Activated naive CD8-positive, alpha-beta T cell treated with anti-CD3 and anti-CD28 coated beads for 36 hours (primary cell): ENCODE results near the gene MBD6. TPM values are rescaled to one million over a fixed set of nuclear protein-coding genes. Genes with fewer than 3 reads are reported as not detected.

Source experiments
- DNase-seq: peaks from one replicate; pipeline ENCODE4 v3.0.0; 2021
- H3K27ac Mint-ChIP-seq: one replicate; pipeline ENCODE4 v1.8.0; 2022; ENCODE audit warnings: mild to moderate bottlenecking, moderate library complexity, mixed read lengths
- H3K27me3 Mint-ChIP-seq: one replicate; pipeline ENCODE4 v1.8.0; 2022; ENCODE audit warnings: mild to moderate bottlenecking, mixed read lengths
- H3K36me3 Mint-ChIP-seq: one replicate; pipeline ENCODE4 v1.8.0; 2021; ENCODE audit warnings: mild to moderate bottlenecking, mixed read lengths
- H3K4me1 Mint-ChIP-seq: one replicate; pipeline ENCODE4 v1.8.0; 2021; ENCODE audit warnings: mixed read lengths
- H3K4me3 Mint-ChIP-seq: one replicate; pipeline ENCODE4 v1.8.0; 2022; ENCODE audit warnings: mild to moderate bottlenecking, moderate library complexity, mixed read lengths
- H3K9me3 Mint-ChIP-seq: one replicate; pipeline ENCODE4 v1.8.0; 2022; ENCODE audit warnings: mixed read lengths
- total RNA-seq, 2 experiments: library from RNA; stranded (reverse); gene quantifications; one replicate each; pipeline ENCODE4 v1.2.3, GENCODE V29; 2021

MBD6 gene, protein sequence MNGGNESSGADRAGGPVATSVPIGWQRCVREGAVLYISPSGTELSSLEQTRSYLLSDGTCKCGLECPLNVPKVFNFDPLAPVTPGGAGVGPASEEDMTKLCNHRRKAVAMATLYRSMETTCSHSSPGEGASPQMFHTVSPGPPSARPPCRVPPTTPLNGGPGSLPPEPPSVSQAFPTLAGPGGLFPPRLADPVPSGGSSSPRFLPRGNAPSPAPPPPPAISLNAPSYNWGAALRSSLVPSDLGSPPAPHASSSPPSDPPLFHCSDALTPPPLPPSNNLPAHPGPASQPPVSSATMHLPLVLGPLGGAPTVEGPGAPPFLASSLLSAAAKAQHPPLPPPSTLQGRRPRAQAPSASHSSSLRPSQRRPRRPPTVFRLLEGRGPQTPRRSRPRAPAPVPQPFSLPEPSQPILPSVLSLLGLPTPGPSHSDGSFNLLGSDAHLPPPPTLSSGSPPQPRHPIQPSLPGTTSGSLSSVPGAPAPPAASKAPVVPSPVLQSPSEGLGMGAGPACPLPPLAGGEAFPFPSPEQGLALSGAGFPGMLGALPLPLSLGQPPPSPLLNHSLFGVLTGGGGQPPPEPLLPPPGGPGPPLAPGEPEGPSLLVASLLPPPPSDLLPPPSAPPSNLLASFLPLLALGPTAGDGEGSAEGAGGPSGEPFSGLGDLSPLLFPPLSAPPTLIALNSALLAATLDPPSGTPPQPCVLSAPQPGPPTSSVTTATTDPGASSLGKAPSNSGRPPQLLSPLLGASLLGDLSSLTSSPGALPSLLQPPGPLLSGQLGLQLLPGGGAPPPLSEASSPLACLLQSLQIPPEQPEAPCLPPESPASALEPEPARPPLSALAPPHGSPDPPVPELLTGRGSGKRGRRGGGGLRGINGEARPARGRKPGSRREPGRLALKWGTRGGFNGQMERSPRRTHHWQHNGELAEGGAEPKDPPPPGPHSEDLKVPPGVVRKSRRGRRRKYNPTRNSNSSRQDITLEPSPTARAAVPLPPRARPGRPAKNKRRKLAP
- 10 to 100 TPM; 38.5 to 44.8 TPM for total RNA-seq

GRCh38 chr12:57522011-57522886 is at the start of gene MBD6:
TSS of gene MBD6 (plus strand) at chr12:57522824. CDS start at chr12:57524304, 1,480 bp downstream.
- peak; percentile 94 for DNase-seq
- H3K4me1 Mint-ChIP-seq: peaks cover 63% of the 10 kb centered on the region
- H3K27ac Mint-ChIP-seq: peak within 1 kb of the TSS; percentile 99
- peaks cover 4% of the 10 kb centered on the region for H3K27me3 Mint-ChIP-seq
- H3K4me3 Mint-ChIP-seq: peak within 1 kb of the TSS; percentile 94
- peaks cover 41% of the 10 kb centered on the region for H3K36me3 Mint-ChIP-seq
- no peaks in the 10 kb centered on the region for H3K9me3 Mint-ChIP-seq

DNA sequence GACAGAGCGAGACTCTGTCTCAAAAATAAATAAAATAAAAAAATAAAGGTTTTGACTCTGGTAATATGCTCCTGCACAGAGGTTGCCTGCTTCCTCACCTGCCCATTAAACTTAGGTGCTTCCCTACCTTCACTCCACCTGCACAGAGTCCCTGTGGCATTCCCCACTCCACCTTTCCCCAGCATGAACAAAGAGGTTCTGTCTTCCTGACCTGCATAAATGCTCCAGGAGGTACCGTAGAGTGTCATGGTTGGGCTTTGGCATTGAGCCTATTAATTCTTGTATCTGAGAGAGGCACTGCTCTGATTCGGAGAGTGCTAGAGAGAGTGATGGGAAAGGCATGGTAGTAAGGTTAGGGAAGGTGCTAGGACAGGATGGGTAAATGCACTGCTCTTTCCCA is 49.2 kb upstream of the MBD6 start:
- Mint-ChIP-seq H3K4me3 (no peak overlapping the region), H3K27me3 (no peaks in the 10 kb centered on the region), H3K4me1 (peaks cover 43% of the 10 kb centered on the region), H3K27ac (no peak overlapping the region), H3K9me3 (no peaks in the 10 kb centered on the region), H3K36me3 (peaks cover 62% of the 10 kb centered on the region)
- no peak for DNase-seq

DNA sequence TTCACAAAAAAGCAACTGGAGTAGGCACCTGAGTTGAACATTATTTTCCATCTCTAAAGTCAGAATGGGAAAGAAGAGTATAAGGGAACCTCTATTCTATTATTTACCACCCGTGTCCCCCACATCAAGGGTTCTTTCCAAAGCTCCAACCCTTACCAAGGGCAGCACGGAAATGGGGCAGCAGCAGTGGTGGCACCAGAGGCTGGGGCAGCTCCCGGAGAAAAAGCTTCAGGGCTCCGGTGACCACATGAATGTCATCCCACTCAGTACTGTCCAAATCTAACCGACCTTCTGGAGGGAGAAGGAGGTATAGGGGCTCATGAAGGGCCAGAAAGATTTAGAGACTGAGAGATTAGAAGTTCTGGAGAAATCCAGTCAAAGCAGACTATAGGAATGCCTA is 48.7 kb upstream of the MBD6 start:
- Mint-ChIP-seq H3K4me1 (peaks cover 47% of the 10 kb centered on the region), H3K27ac (peak overlapping the region; percentile 43), H3K9me3 (no peaks in the 10 kb centered on the region), H3K36me3 (peaks cover 63% of the 10 kb centered on the region), H3K4me3 (peak overlapping the region; percentile 63), H3K27me3 (no peaks in the 10 kb centered on the region)
- no peak for DNase-seq

GRCh38 chr12:57474430-57474829 is 48.2 kb upstream of the MBD6 start:
- no peaks in the 10 kb centered on the region for H3K9me3 Mint-ChIP-seq
- peak overlapping the region; percentile 43 for H3K27ac Mint-ChIP-seq
- peak overlapping the region; percentile 63 for H3K4me3 Mint-ChIP-seq
- peaks cover 60% of the 10 kb centered on the region for H3K36me3 Mint-ChIP-seq
- no peaks in the 10 kb centered on the region for H3K27me3 Mint-ChIP-seq
- H3K4me1 Mint-ChIP-seq: peaks cover 47% of the 10 kb centered on the region
- no peak for DNase-seq

- Mint-ChIP-seq H3K27ac (peak overlapping the region; percentile 43), H3K36me3 (peaks cover 58% of the 10 kb centered on the region), H3K4me3 (peak overlapping the region; percentile 63), H3K4me1 (peaks cover 52% of the 10 kb centered on the region), H3K9me3 (no peaks in the 10 kb centered on the region), H3K27me3 (no peaks in the 10 kb centered on the region)
- DNase-seq: no peak
Observed at GRCh38 chr12:57474862-57475261, 47.8 kb upstream of the MBD6 start.

DNA sequence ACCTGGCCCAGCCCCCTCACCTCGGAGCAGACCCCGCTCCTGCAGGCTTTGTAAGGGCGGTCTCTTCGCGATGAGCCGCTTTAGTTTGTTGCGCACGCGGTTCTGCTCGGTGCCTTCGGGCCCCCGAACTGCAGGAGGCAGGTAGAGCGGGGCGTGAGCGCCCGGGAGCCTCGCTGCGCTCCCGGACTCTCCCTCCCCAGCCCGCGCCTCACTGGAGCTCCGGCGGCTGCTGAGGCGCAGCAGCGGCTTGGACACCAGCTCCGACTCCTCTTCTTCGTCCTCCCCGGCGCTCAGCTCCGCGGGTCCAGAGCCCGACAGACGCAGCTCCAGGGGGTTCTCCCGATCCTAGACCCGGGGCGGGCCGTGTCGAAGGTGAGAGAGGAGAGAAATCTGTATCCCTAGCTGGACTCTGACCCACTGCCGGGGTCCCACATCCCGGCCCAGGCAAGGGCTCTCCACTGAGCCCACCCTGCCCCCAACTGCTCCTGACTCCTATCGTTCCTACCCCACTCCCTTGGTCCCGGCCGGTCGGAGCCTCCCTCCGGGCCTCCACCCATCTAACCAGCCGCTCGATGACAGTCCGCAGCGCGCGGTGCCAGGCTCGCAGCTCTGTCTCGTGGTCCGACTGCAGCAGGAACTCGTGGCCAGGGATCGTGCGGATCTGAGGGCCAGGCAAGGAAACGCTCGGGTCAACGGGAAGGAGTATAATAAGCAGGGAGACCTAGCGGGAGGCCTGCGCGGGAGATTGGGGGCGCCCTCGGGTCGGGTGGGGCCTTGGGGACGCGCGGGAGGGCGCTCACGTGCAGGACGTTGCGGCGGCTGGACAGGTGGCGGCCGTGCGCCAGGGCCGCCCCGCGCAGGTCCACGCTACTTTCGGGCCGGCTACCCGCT is 47.1 kb upstream of the MBD6 start:
- peaks cover 58% of the 10 kb centered on the region for H3K36me3 Mint-ChIP-seq
- H3K4me3 Mint-ChIP-seq: peak overlapping the region; percentile 90
- peak overlapping the region; percentile 100 for H3K27ac Mint-ChIP-seq
- no peaks in the 10 kb centered on the region for H3K9me3 Mint-ChIP-seq
- H3K27me3 Mint-ChIP-seq: no peaks in the 10 kb centered on the region
- DNase-seq: no peak
- H3K4me1 Mint-ChIP-seq: peaks cover 58% of the 10 kb centered on the region

DNA sequence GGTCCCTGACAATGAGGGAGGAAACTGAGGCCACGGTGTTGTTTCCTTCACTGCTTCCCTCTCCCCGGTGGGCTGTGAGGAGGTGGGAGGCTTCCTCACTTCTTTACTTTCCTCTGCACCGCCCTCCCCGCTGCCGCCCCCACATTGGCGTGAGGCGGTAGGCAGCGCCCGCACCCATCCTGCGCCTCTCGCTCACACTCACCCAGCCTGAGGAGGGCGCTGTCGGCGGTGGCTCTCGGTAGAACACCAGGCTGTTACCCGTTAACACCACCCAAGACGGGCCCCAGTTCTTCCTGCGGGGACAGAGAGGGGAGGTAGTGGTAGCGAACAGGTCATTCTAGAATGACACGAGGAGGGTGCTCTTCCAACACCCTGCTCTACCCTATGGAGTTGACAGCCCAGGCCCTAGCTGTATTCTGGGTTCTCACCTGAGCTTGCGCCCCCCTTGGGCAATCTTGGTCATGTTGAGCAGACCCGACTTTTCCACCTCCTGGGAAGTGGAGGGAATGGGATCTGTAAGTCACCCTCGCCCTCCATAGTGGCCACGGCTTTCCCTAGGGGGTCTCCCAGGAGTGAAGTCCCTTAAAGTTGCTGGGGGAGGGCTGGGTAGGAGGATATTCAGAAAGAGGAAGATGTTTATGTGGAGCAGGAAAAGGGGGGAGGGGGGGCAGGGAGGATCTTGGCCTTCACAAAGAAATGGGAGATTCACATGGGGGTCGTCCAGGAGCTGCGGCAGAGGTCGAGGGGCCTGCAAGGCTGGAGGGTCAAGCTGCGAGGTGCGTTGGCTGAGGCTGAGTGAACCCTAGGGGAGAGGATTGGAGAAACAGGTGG is 46.2 kb upstream of the MBD6 start:
- Mint-ChIP-seq H3K4me1 (peaks cover 63% of the 10 kb centered on the region), H3K27ac (peak overlapping the region; percentile 100), H3K27me3 (no peaks in the 10 kb centered on the region), H3K4me3 (peak overlapping the region; percentile 90), H3K9me3 (peaks cover 2% of the 10 kb centered on the region), H3K36me3 (peaks cover 63% of the 10 kb centered on the region)
- DNase-seq: peak; percentile 87

- Mint-ChIP-seq H3K27me3 (no peaks in the 10 kb centered on the region), H3K27ac (peak overlapping the region; percentile 100), H3K4me1 (peaks cover 64% of the 10 kb centered on the region), H3K4me3 (peak overlapping the region; percentile 90), H3K9me3 (peaks cover 2% of the 10 kb centered on the region), H3K36me3 (peaks cover 59% of the 10 kb centered on the region)
- no peak for DNase-seq
Observed at GRCh38 chr12:57476993-57477709, 45.5 kb upstream of the MBD6 start.

GRCh38 chr12:57477710-57478681 is 44.6 kb upstream of the MBD6 start:
- H3K27ac Mint-ChIP-seq: peak overlapping the region; percentile 100
- peaks cover 2% of the 10 kb centered on the region for H3K9me3 Mint-ChIP-seq
- peak; percentile 54 for DNase-seq
- peaks cover 60% of the 10 kb centered on the region for H3K4me1 Mint-ChIP-seq
- H3K4me3 Mint-ChIP-seq: peak overlapping the region; percentile 90
- H3K27me3 Mint-ChIP-seq: no peaks in the 10 kb centered on the region
- peaks cover 51% of the 10 kb centered on the region for H3K36me3 Mint-ChIP-seq

- peaks cover 2% of the 10 kb centered on the region for H3K9me3 Mint-ChIP-seq
- H3K4me1 Mint-ChIP-seq: peaks cover 58% of the 10 kb centered on the region
- peak overlapping the region; percentile 100 for H3K27ac Mint-ChIP-seq
- DNase-seq: no peak
- no peaks in the 10 kb centered on the region for H3K27me3 Mint-ChIP-seq
- peaks cover 45% of the 10 kb centered on the region for H3K36me3 Mint-ChIP-seq
- peak overlapping the region; percentile 90 for H3K4me3 Mint-ChIP-seq
Observed at GRCh38 chr12:57479043-57479375, 43.6 kb upstream of the MBD6 start.

- Mint-ChIP-seq H3K36me3 (peaks cover 39% of the 10 kb centered on the region), H3K9me3 (peaks cover 2% of the 10 kb centered on the region), H3K4me1 (peaks cover 53% of the 10 kb centered on the region), H3K27ac (peak within 1 kb of the TSS; percentile 100), H3K4me3 (peak within 1 kb of the TSS; percentile 90), H3K27me3 (no peaks in the 10 kb centered on the region)
- DNase-seq: peak; percentile 60
Observed at GRCh38 chr12:57479376-57480115, 43.1 kb upstream of the MBD6 start, which contains the start of gene ARHGAP9. TSS of gene ARHGAP9 (minus strand) at chr12:57479866. CDS start at chr12:57479406, 460 bp downstream.
